GM18502 (cell line): ENCODE results near the gene BDKRB1.

Experiments used
- ATAC-seq: cut with Tn5 transposase; IDR thresholded peaks from one replicate; pipeline ENCODE4 v1.9.1; 2021; ENCODE audit warnings: mild to moderate bottlenecking; ENCODE audit not compliant: unreplicated experiment, poor library complexity

BDKRB1 gene

DNA sequence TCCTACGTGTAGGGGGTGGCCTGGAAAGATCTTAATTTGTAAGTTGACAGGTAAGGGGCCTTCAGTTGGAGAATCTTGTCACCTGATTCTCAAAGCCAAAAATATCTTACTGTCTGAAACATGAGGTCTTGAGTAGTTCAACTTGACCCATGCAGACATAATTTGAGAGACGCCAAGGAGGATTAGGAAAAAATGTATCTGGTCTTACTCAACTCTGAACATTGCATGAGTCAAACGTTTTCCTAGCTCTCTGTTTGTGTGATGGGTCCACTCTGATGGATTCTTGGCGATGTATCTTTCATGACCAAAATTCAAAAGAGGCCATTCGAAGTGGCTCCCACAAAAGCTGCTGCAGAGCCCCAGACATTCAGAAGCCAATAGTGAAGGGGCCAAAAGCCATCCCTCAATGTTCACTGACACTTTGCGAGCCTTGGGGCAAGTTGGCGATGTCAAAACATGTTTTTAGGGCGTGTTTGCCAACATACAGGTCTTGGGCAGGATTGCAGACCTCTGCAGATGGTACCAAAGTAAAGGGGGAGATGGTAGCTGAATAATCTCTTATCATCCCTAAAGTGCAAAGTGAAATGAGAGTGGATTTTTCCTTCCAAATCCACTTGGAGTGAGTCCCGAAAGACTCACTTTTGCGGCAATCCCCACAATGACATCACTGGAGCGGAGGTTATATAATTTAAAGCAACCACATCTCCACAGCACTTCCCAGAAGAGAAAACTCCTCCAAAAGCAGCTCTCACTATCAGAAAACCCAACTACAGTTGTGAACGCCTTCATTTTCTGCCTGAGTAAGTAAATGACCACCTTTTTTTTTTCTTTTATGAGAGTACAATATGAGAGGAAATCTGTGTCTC is at the start of gene BDKRB1:
Gene BDKRB1 (plus strand): TSS at position 710 of the 866 bp plus-strand sequence. CDS start 7,473 bp downstream, outside the sequence.
- no peak for ATAC-seq

DNA sequence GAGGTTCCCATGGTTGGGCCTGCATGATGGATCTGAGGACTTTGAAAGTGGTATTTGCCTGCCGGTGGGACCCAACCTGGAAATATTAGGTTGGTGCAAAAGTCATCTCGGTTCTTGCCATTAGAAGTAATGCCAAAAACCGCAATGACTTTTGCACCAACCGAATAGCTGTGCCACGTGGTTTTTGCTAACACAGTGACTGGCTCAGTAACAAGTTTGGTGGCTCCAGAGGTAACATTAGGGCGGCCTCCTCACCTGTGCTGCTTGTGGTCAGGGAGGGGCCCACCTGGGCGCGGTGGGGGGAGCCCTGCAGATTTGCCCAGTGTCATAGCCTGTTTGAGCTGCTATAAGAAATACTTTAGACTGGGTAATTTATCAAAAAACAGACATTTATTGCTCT is 49.5 kb upstream of the BDKRB1 start:
- ATAC-seq, result no peak

DNA sequence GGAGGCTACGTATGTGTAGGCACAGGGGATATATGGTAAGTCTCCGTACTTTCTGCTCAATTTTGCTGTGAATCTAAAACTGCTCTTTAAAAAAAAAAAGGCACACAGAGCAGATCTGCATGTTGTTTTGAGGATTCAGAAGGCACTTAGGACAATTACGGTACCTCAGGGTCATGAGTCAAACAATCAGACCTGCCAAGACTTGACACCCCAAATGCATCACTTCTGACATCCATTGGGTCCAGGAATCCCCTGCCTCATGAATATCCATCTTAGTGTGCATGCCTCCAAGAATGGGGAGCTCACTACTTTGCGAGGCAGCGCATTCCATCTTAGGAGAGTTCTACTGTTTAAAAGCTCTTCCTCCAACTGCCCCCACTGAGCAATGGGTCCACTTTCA is 48.3 kb upstream of the BDKRB1 start:
- ATAC-seq, result no peak

DNA sequence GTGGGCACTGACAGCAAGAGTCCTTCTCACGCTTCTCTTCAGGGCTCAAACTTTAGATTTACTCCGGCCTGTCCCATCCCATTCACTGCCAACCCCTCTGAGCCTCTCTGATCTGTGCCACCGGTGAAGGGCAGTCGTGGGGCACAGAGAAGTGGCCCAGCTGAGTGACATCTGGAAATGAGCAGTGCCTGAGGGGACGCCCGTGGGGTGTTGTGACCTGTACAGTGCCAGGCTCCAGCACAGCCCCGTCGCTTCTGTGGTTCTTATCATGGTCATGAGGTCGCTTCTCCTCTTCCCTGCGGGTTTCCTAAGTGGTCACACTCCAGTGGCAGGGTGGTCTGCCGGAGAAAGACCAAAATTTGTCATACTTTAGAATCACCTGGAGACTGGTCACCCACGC is 47.3 kb upstream of the BDKRB1 start:
- no peak for ATAC-seq

DNA sequence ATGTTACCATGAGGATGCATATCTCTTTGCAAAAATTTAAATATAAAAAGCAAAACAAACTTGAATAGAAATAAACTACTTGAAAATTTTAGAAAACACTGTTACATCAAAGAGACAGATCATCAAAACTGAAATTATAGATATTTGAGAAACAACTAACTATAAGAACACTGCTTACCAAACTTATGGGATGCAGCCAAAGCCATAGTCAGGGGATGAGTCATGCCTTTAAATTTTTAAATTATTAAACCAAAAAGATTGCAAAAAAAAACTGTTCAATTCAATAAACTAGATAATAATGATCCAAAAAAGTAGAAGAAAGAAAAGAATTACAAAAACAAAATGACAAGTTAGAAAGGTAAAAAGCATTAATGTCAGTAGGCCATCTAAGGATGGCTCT is 43.9 kb upstream of the BDKRB1 start:
- ATAC-seq, result no peak

DNA sequence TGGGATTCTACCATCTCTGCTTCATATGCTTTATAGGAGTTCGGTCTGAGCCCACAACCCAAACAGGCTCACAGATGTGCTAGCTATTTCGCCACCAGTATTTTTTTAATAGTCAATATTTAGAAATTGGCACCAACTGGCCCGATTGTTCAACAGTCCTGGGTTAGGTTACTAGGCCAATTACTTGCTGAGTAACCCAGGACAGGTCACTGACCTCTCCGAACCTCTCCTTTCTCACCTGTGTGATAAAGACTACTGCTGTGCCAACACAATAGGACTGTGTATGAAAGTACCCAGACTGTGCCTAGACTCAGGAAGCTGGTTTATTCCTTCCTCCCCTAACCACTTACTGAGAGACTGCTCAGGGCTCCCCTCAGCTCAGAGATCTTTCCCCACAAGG is 43.1 kb upstream of the BDKRB1 start:
- no peak for ATAC-seq

DNA sequence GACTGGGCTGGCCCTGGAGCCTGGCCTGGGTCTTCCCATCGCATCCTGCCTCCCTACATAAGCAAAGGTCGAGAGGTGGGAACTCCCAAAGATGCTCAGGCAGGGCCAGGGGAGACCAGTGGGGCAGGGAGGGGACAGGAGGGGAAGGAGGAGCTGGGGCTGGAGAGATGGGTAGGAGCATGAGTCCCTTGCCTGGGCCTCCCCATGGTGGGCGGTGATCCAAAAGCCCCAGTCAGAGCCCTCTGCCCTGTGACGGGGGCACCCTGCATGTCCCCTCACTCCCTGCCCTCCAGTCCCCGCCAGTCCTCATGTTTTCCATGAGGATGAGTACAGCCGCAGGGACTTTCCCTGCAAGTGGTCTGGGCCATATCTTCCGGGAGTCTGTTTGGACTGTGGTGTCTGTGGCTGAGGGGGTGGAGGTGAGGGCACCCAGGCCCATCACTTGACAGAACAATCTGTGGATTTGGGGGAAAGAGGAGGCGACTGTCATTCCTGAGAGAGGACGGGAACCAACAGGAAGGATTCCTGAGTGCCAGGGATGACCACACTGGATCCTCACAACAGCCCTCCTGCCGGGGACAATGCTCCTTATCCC is 42.0 kb upstream of the BDKRB1 start:
- ATAC-seq, result no peak

DNA sequence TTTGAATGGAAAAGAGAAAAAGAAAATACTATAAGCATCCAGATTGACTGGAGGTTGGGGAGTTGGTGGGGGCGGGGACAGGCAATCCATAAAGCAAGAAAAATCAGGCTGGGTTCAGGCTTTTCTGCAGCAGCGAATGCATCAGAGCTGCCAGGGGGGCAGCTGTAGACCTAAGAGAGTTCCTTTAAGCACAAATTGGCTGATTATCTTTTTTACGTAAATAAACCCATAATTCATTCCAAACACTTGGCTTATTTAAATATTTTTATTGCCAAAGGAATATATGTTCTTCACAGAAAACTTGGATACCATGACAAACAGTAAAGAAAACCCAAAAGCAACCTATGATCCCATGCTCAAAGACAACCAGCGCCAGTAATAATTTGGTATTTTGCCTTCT is 41.2 kb upstream of the BDKRB1 start:
- ATAC-seq, result no peak

DNA sequence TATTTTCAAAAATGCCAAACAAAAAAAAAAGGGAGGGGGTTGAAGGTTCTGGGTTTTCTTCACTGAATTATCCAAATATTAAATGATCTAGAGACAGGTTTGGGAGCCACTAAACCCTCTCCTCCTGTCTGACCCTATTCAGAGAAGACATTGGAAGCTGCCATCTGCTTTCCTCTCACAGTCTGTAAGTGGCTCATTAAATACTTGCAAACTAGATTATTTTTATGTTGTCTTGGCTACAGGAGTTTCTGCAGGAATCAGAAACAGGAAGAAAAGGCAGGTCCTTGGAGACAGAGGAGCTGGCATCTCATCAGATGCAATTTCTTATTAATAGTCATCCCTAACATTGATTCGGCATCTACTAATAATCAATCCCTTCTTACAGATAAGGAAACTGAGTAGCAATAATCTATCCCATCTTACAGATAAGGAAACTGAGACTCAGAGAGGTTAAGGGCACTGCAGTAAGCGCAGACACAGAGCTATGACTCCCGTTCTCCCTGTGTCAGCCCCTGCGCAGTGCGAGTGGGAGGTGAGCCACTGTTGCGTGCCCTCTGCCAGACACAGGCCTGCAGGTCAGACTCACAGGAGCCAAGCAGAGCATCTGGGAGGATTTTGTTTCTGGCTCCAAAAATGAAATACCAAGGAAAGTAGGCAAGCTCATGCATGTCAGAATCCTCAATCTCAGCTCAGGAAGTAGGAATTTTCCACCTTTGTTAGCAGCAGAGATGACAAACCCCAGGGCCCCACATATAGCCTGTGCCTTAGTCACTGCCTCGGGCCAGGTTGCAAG is 40.4 kb upstream of the BDKRB1 start:
- no peak for ATAC-seq

DNA sequence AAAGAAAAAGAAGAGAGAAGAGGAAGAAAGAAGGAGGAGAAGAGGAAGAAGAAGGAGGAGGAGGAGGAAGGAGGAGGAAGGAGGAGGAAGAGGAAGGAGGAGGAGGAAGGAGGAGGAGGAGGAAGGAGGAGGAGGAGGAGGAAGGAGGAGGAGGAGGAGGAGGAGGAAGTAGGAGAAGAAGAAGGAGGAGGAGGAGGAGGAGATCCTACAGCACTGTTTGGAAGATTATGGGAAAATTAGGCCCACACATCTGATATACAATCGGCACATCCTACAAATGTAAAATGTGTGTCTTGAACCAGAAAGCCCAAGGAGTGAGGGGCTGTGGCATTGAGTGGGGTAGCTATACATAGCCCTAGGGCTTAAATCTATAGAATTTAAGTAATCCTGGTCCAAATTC is 39.4 kb upstream of the BDKRB1 start:
- no peak for ATAC-seq

DNA sequence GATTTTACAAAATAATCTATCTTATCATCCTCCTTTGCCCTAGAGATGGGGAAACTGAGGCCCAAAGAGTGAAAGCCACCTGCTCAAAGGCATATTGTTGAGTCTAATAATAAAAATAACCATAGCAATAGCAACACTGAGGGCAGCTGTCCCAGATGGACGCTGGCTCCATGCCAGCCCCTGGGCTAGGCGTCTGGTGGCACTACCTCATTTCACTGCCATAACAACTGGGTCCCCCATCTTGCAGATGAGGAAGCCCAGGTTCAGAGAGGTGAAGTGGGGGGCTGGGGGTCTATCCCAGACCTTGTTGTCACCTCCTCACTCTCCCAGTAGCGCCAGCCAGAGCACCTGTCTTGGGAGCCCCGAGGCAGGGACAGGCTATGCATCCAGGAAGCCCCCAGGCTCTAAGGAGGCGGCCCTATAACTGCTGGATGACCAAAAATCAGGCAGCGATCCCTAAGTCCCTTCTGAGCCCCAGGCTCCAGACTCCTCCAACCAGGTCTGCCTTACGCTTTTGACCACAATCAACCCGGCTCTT is 38.6 kb upstream of the BDKRB1 start:
- ATAC-seq, result no peak

DNA sequence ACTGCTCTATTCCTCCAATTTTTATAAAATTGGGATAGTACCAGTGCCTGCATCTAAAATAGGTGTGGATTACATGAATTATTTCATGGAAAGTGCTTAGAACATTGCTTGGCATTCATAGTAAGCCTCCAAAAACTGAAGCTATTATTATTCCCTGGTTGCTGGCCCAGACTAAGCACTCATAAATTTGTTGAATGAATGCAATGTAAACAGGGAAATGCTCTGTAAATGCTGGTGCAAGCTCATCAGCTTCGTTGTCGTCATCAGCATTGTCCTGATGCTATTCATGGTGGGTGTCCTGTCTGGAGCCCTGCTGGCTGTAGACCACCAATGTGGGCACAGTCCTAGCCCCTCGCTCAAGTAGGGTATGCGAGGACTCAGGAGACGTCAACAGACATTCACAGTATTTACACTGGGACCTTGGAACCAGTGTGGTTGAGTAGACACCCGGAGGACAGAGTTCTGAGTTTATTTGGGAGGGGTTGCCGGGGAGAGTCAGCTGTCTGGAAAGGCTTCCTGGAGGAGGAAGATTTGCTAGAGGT is 34.8 kb upstream of the BDKRB1 start:
- no peak for ATAC-seq

DNA sequence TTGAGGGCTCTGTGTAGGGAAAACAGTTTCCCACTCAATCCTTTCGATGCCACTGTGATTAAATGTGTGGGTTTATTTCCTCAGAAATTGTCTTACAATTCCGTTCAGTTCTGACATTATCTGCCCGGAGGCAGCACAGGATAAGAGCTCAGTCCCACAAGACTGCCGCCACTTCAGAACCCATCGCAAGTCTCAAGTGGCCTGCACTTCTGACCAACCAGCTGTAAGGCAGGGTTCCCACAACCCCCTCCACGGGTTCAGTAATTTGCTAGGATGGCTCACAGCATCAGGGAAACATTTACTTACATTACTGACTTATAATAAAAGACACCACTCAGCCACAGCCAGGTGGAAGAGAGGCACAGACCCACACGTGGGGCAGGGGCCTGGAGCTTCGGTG is 34.2 kb upstream of the BDKRB1 start:
- ATAC-seq, result no peak

DNA sequence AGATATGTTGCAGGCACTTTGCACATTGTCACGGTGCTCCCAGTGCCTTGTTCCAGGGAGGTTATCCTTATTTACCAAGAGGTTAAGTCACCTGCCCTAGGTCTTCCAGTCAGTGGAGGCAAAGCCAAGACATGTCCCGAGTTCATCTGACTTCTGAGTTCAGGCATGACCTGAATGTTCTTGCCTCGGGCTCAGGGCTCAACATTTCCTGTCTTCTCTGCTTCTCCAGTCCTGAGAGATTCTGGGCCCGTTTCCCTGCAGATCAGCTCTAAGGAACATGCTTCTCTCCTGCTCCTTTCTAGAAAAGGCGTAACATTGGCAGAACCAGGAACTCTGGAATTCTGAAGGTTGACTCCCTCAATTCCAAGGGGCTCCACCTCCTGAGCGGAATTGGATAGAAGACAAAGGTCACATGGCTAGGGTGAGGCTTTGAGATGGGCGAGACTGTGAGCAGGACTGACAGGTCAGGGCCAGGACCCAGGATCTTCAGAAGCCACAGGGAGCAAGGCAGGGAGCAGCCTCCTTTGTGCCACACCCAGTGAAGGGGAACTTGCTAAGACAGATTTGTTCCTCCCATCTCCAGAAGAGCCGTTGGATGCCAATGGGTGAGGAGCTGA is 31.4 kb upstream of the BDKRB1 start:
- no peak for ATAC-seq

DNA sequence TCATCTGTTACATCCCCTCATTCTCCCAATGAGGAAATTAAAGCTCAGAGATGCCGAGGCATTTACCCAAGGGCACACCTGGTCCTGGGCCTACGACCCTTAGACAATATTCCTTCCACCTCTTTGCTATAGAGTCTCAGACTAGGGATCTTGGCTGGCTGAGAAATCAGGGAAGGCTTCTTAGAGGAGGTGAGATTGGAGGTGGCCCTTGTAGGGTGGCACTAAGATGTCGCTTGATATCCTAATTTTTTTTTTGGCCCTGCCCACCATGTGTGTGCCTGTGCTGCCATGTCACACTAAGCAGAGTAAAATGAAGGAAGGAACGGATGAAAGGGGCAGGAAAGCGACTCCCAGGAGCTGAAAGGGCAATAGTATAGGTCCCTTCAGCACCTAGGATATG is 30.8 kb upstream of the BDKRB1 start:
- ATAC-seq, result no peak

DNA sequence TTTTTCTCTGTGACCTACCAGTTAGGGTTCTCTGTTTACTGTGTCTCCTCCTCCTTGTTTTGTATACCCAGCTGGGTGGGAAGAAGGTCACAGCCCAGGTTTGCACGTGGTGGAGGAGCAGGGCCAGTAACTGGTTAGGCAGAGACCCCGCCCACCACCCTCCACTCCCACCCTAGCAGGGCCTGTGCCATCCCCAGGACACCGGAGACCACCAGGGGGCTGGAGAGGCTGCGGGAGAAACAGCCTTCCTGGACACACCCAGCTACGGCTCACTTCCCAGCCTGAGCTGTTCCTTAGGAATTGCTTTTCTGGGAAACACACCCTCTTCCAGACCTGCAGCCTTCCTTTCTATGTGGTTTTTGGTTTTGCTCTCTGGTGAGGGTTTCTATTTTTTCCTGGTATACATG is 30.3 kb upstream of the BDKRB1 start:
- ATAC-seq, result no peak

DNA sequence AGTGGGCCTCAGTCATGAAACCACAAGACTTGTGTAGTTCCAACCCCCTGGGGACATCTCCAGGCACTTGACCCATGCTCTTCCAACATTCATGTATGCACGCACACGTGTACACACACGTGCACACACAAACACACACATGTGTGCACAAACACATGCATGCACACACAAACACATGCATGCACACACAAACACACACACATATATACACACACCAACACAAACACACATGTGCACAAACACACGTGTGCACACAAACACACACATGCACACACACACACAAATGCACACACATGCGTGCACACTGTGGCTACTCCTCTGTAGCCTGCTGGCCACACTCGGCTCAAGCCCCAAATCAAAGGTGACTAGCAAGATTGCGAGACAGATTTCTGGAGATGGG is 28.6 kb upstream of the BDKRB1 start:
- ATAC-seq, result no peak

DNA sequence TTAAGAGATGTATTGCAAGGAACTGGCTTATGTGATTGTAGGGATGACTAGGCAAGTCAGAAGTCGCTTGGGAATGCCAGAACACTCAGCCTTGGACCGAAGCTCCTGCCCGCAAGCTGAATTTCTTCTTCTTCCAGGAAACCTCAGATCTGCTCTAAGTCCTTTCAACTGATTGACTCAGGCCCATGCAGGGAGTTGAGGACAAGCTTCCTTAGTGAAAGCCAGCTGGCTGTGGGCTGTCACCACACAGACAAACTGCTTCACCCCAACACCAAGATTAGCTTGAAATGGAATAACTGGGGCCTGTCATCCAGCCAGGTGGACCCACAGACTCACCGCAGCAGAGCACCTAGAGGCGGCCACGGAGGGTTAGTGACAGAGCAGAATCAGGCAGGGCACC is 26.7 kb upstream of the BDKRB1 start:
- no peak for ATAC-seq

DNA sequence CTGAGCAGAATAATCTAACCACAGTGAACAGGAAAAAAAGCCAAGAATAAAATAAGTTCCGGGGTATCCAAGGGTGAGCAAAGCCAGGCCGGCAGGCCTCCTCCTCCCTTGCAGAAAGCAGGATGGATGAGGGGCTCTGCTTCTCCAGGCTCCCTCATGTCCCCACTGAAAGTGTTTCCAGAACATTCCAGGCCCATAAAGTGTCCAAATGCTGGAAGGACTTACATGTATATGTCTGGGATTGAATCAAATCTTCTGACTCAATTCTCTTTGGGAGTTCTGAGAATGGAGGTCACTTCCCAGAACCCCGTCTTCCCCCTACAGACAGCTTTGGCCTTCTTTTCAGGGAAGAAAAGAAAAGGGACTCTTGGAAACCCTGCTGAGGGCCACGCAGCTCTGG is 25.0 kb upstream of the BDKRB1 start:
- ATAC-seq, result no peak

DNA sequence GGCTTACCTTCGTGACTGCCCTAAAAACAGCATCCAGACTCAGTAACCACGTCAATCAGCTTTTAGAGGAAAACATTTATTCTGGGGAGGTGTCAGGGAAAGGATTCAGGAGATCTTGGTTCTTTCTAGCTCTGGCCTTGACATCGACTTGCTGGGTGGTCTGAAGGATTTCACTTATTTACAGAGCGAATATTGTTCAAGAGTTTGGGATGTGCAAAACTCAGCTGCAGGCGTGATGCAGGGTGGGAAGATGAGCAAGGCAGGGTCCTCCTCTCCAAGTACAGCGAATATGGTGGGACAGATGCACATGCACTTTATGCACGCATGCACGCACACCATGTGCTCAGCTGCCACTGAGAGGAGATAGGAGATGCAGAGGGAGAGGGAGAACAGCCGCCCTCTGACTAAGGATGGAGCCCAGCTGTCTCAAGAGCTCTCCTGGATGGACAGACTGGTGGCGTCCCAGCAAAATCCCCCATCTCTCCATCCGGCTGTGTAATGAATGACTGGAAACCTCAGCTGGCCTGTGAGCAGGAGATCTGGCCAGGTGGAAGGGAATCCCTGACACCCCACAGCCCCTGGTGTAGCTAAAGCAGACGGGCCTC is 24.4 kb upstream of the BDKRB1 start:
- ATAC-seq, result no peak
